Suppressor macrophage treated with lipopolysaccharide for 4 hours (primary cell): ENCODE measurements around the gene CISD3.

Experiments used
- DNase-seq: peaks from one replicate; pipeline ENCODE4 v3.0.0-alpha.2; 2020

CISD3 gene

GRCh38 chr17:38729886-38730525 is at the start of gene CISD3:
CISD3 (plus strand) TSS chr17:38730341; CDS start chr17:38730359, 18 bp downstream.
- peak; percentile 92 for DNase-seq

GRCh38 chr17:38681096-38681495 is 49.0 kb upstream of the CISD3 start:
- no peak for DNase-seq

GRCh38 chr17:38685491-38685890 is 44.6 kb upstream of the CISD3 start:
- peak; percentile 87 for DNase-seq

- DNase-seq = no peak
These were observed 42.9 kb upstream of the CISD3 start for GRCh38 chr17:38687286-38687685.

- no peak for DNase-seq
These were observed 39.8 kb upstream of the CISD3 start for GRCh38 chr17:38690386-38690785.

- DNase-seq = no peak
These were observed 39.0 kb upstream of the CISD3 start for GRCh38 chr17:38691154-38691553.

GRCh38 chr17:38693700-38694329 is 36.3 kb upstream of the CISD3 start:
- DNase-seq = no peak

- DNase-seq = no peak
These were observed 32.9 kb upstream of the CISD3 start for GRCh38 chr17:38697061-38697820.

GRCh38 chr17:38698760-38699159 is 31.4 kb upstream of the CISD3 start:
- no peak for DNase-seq

- DNase-seq = peak; percentile 98
These were observed 28.5 kb upstream of the CISD3 start for GRCh38 chr17:38701504-38702165.

GRCh38 chr17:38702166-38702915 is 27.8 kb upstream of the CISD3 start:
- peak; percentile 92 for DNase-seq

GRCh38 chr17:38702916-38703741 is 27.0 kb upstream of the CISD3 start:
- DNase-seq = peak; percentile 63

GRCh38 chr17:38703742-38704605 is 26.2 kb upstream of the CISD3 start:
- peak; percentile 85 for DNase-seq

GRCh38 chr17:38704606-38705522 is 25.3 kb upstream of the CISD3 start, which contains the start of gene MLLT6:
MLLT6 (plus strand) TSS chr17:38705273; CDS start chr17:38705633, 360 bp downstream.
- peak; percentile 82 for DNase-seq

- DNase-seq = no peak
These were observed 24.7 kb upstream of the CISD3 start for GRCh38 chr17:38705523-38705802.

GRCh38 chr17:38705803-38706504 is 24.2 kb upstream of the CISD3 start:
- peak; percentile 36 for DNase-seq

- peak; percentile 55 for DNase-seq
These were observed 23.5 kb upstream of the CISD3 start for GRCh38 chr17:38706505-38707216.

- no peak for DNase-seq
These were observed 22.3 kb upstream of the CISD3 start for GRCh38 chr17:38707678-38708351.
